Endodermal cell (in vitro differentiated cells): Measurements from ENCODE around the gene MADCAM1. TPM values are rescaled to one million over a fixed set of nuclear protein-coding genes. Genes with fewer than 3 reads are reported as not detected.

Experiments used
- DNase-seq: peaks from one replicate; pipeline ENCODE4 v3.0.0-alpha.2; 2017
- H3K27ac ChIP-seq: 2 replicates; pipeline ENCODE4 v1.5.1; 2013; ENCODE audit warnings: mild to moderate bottlenecking, low read depth, low read length, moderate library complexity
- H3K27me3 ChIP-seq: 2 replicates; pipeline ENCODE4 v1.6.1; 2013; ENCODE audit warnings: mild to moderate bottlenecking, low read length, moderate library complexity; ENCODE audit not compliant: insufficient read depth, control insufficient read depth, poor library complexity, severe bottlenecking
- H3K36me3 ChIP-seq: 2 replicates; pipeline ENCODE4 v1.7.0; 2013; ENCODE audit warnings: mild to moderate bottlenecking, low read length, moderate library complexity; ENCODE audit not compliant: control insufficient read depth, insufficient read depth
- H3K4me1 ChIP-seq: one replicate; pipeline ENCODE4 v1.7.0; 2013; ENCODE audit warnings: low read length; ENCODE audit not compliant: control insufficient read depth, insufficient read depth
- H3K4me3 ChIP-seq: 2 replicates; pipeline ENCODE4 v1.5.1; 2013; ENCODE audit warnings: mild to moderate bottlenecking, low read length, moderate library complexity
- H3K9ac ChIP-seq: 2 replicates; pipeline ENCODE4 v1.6.1; 2013; ENCODE audit warnings: mild to moderate bottlenecking, low read length, moderate library complexity; ENCODE audit not compliant: poor library complexity, severe bottlenecking; ENCODE audit errors: extremely low read depth
- H3K9me3 ChIP-seq: 2 replicates; pipeline ENCODE4 v1.6.1; 2013; ENCODE audit warnings: mild to moderate bottlenecking, low read length, moderate library complexity; ENCODE audit not compliant: control insufficient read depth
- H3K27ac Mint-ChIP-seq: 2 replicates; pipeline ENCODE4 v1.8.0; 2020; ENCODE audit warnings: mixed read lengths
- H3K27me3 Mint-ChIP-seq: 2 replicates; pipeline ENCODE4 v1.8.0; 2021; ENCODE audit warnings: mild to moderate bottlenecking, mixed read lengths; ENCODE audit not compliant: insufficient read depth
- H3K36me3 Mint-ChIP-seq: 2 replicates; pipeline ENCODE4 v1.8.0; 2020; ENCODE audit warnings: low read depth, mixed read lengths
- H3K4me1 Mint-ChIP-seq: 2 replicates; pipeline ENCODE4 v1.8.0; 2020; ENCODE audit warnings: mixed read lengths
- H3K4me3 Mint-ChIP-seq: 2 replicates; pipeline ENCODE4 v1.8.0; 2020; ENCODE audit warnings: mild to moderate bottlenecking, moderate library complexity, mixed read lengths
- H3K9me3 Mint-ChIP-seq: 2 replicates; pipeline ENCODE4 v1.8.0; 2020; ENCODE audit warnings: mild to moderate bottlenecking, mixed read lengths
- CTCF ChIP-seq: fragments of 200-600 bp; sonication (generic); conservative IDR thresholded peaks from 2 replicates; pipeline ENCODE4 v1.5.0; 2021; ENCODE audit warnings: antibody characterized with exemption, mild to moderate bottlenecking
- WGBS, 2 experiments: methylation state at CpG; one replicate each; pipeline versions ENCODE4 v1.1.5 to v1.1.7; 2013; ENCODE audit warnings: missing lambda C conversion rate in 2 of 2, mixed read lengths in 1 of 2; ENCODE audit not compliant: insufficient coverage in 1 of 2, insufficient read length in 1 of 2; 5-methylcytosine and 5-hydroxymethylcytosine counted together
- total RNA-seq, 2 donors: library from RNA; stranded (reverse); fragmentation: NEBNext Ultra II Directional in 1 of 2; extraction: Animal tissue kit (Norgen Biotek cat#: 25700) in 1 of 2; gene quantifications; 2 replicates in 1 of 2; 3 replicates in 1 of 2; pipeline ENCODE4 v1.2.1, GENCODE V29; 2021

Gene MADCAM1
- total RNA-seq, 2 donors from 2014 or later, result 0.46 to 1.5 TPM

DNA sequence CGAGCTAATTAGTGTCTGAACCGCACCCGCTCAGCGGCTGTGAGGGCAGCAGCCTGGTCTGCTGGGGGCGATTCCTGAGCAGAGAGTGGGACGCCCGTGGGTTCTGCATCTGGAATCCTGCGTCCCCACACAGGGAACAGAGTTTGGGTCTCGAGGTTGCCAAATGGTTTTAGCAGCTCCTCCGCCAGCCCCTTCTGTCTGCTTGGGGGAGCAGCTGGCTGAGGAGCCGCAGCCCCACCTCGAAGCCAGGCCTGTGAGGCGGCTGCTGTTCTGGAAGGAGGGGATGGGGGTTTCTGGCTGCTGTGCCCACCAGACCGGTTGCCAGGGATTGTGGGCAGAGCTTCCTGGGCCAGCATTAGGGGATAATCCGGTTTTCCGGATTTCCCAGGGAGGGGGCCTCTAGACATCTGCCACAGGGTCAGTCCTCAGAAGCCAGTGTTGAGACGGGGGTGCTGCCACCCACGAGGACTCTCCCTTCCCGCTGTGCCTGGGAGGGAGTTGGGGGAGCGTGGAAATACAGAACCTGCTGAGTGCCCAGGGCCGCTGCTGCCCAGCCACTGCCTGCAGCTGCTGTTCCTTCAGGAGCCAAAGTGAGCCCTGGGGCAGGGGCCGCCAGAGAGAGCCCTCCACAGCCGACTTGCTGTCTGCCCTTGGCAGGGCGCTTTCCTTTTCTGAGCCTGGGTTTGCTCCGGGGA, 37.2 kb downstream of the MADCAM1 start:
- no peak for DNase-seq
- H3K27me3 ChIP-seq, result no peaks in the 10 kb centered on the region
- Mint-ChIP-seq H3K36me3 (peaks cover 12% of the 10 kb centered on the region), H3K27ac (no peak overlapping the region), H3K9me3 (no peaks in the 10 kb centered on the region), H3K4me3 (peak overlapping the region; percentile 83), H3K4me1 (peaks cover 2% of the 10 kb centered on the region), H3K27me3 (no peaks in the 10 kb centered on the region)
- H3K36me3 ChIP-seq, result peaks cover 27% of the 10 kb centered on the region
- no peaks in the 10 kb centered on the region for H3K9me3 ChIP-seq
- H3K27ac ChIP-seq, result peak overlapping the region; percentile 79
- 80 to 83% methylated on average over 18 to 25 of the region's 25 CpGs for WGBS, 2 experiments
- H3K4me3 ChIP-seq, result peak overlapping the region; percentile 93
- no peak for TF ChIP-seq CTCF
- peaks cover 6% of the 10 kb centered on the region for H3K4me1 ChIP-seq
- H3K9ac ChIP-seq, result peak overlapping the region; percentile 79

DNA sequence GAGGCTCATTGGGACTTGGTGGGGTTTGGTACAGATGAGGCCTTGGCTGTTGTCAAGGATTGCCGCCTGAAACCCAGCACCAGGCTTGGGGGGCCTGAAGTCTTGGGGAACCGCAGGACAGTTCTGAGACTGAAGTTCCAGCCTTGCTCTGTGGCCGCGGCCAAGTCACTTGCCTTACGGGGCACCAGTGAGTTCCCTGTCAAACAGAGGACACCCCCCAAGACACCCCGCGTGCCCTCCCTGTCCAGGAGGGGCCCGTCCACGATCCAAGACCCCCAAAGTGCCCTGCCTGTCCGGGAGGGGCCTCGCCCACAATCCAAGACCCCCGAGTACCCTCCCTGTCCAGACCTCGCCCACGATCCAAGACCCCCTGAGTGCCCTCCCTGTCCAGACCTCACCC, 37.8 kb downstream of the MADCAM1 start:
- DNase-seq, result no peak
- H3K27ac ChIP-seq, result no peak overlapping the region
- 91 to 95% methylated on average over 13 to 14 of the region's 14 CpGs for WGBS, 2 experiments
- H3K27me3 Mint-ChIP-seq, result no peaks in the 10 kb centered on the region
- H3K4me3 ChIP-seq, result peak overlapping the region; percentile 93
- peaks cover 6% of the 10 kb centered on the region for H3K4me1 ChIP-seq
- peak overlapping the region; percentile 79 for H3K9ac ChIP-seq
- no peaks in the 10 kb centered on the region for H3K9me3 ChIP-seq
- peaks cover 29% of the 10 kb centered on the region for H3K36me3 ChIP-seq
- no peaks in the 10 kb centered on the region for H3K27me3 ChIP-seq
- peak overlapping the region; percentile 83 for H3K4me3 Mint-ChIP-seq
- H3K36me3 Mint-ChIP-seq, result peaks cover 17% of the 10 kb centered on the region
- H3K9me3 Mint-ChIP-seq, result no peaks in the 10 kb centered on the region
- no peak overlapping the region for H3K27ac Mint-ChIP-seq
- no peak for TF ChIP-seq CTCF
- H3K4me1 Mint-ChIP-seq, result peaks cover 2% of the 10 kb centered on the region

GRCh38 chr19:535017-535835, 38.9 kb downstream of the MADCAM1 start:
- H3K9me3 ChIP-seq, result no peaks in the 10 kb centered on the region
- peaks cover 6% of the 10 kb centered on the region for H3K4me1 ChIP-seq
- no peak overlapping the region for H3K4me3 ChIP-seq
- no peak overlapping the region for H3K4me3 Mint-ChIP-seq
- H3K27me3 ChIP-seq, result no peaks in the 10 kb centered on the region
- H3K4me1 Mint-ChIP-seq, result peaks cover 2% of the 10 kb centered on the region
- H3K27ac ChIP-seq, result no peak overlapping the region
- H3K9me3 Mint-ChIP-seq, result no peaks in the 10 kb centered on the region
- no peak overlapping the region for H3K9ac ChIP-seq
- H3K36me3 Mint-ChIP-seq, result peaks cover 17% of the 10 kb centered on the region
- 86 to 87% methylated on average over 11 to 16 of the region's 16 CpGs for WGBS, 2 experiments
- H3K27ac Mint-ChIP-seq, result no peak overlapping the region
- DNase-seq, result no peak
- no peak for TF ChIP-seq CTCF
- H3K27me3 Mint-ChIP-seq, result no peaks in the 10 kb centered on the region
- peaks cover 29% of the 10 kb centered on the region for H3K36me3 ChIP-seq
